GM19467 (cell line): ENCODE measurements around the gene LYST.
"Not testable (repeated sequence)": the region's sequence is repeated elsewhere in the genome, so short reads cannot be mapped to it uniquely, and the experiment has no call there.

Experiments used
- ATAC-seq: cut with Tn5 transposase; IDR thresholded peaks from one replicate; pipeline ENCODE4 v1.9.1; 2021; ENCODE audit warnings: mild to moderate bottlenecking, moderate library complexity; ENCODE audit not compliant: unreplicated experiment

Gene LYST

GRCh38 chr1:235639226-235640205, 227.2 kb downstream of the LYST start:
- no peak for ATAC-seq

GRCh38 chr1:235638612-235639011, 228.1 kb downstream of the LYST start:
- not testable (repeated sequence) for ATAC-seq

GRCh38 chr1:235637756-235638534, 228.8 kb downstream of the LYST start:
- ATAC-seq = no peak

GRCh38 chr1:235635938-235636662, 230.6 kb downstream of the LYST start:
- no peak for ATAC-seq

GRCh38 chr1:235632506-235633401, 234.0 kb downstream of the LYST start:
- peak; percentile 69 for ATAC-seq

GRCh38 chr1:235631816-235632215, 234.9 kb downstream of the LYST start:
- no peak for ATAC-seq

- ATAC-seq = no peak
Observed at GRCh38 chr1:235628316-235629005, 238.2 kb downstream of the LYST start.

GRCh38 chr1:235625831-235626230, 240.9 kb downstream of the LYST start:
- no peak for ATAC-seq

GRCh38 chr1:235625340-235625739, 241.4 kb downstream of the LYST start:
- no peak for ATAC-seq

- ATAC-seq = no peak
Observed at GRCh38 chr1:235624721-235625333, 241.9 kb downstream of the LYST start.

GRCh38 chr1:235622936-235623779, 243.5 kb downstream of the LYST start:
- no peak for ATAC-seq

GRCh38 chr1:235619149-235619548, 247.6 kb downstream of the LYST start:
- ATAC-seq = not testable (repeated sequence)

GRCh38 chr1:235617808-235618207, 248.9 kb downstream of the LYST start:
- no peak for ATAC-seq

- no peak for ATAC-seq
Observed at GRCh38 chr1:235617140-235617539, 249.6 kb downstream of the LYST start.

- no peak for ATAC-seq
Observed at GRCh38 chr1:235614442-235614954, 252.2 kb downstream of the LYST start.

GRCh38 chr1:235613602-235614001, 253.1 kb downstream of the LYST start:
- no peak for ATAC-seq

GRCh38 chr1:235612761-235613160, 253.9 kb downstream of the LYST start:
- no peak for ATAC-seq
